ENCODE measurements around the gene RGS4.

The RGS4 gene

DNA sequence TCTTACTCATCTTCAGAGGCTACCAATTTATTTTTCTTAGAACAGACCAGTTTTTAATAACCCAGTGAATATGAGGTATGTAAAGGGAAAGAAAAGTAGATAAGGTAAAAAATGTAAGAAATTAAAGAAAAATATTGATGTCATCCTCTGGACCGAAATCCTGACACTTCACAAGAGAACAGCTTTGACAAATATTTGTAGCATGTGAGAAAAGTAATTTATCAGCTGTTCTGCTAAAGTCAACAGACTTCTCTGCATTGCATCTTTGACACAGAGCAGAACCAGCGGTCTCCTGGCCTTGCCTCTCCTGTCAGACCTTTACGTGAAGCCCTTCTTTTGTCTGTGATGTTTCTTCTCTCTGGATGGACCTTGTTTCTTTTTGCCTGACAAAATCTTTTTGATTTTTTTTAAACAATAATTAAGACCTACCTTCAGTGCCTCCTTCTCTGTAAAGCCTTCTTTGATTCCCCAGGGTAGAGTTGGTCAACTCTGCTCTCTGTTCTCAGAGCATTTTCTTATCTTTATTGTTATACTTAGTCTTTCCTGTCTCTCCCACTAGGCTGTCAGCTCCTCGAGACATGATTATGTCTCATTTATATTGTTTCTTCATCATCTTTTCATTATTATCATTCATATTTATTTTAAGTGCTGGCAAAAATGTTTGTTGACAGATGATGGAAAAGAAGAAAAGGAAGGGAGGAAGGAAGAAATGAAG is 35.4 kb downstream of the RGS4 start:
- DNase-seq (ENCODE audit: low spot score): no peak

DNA sequence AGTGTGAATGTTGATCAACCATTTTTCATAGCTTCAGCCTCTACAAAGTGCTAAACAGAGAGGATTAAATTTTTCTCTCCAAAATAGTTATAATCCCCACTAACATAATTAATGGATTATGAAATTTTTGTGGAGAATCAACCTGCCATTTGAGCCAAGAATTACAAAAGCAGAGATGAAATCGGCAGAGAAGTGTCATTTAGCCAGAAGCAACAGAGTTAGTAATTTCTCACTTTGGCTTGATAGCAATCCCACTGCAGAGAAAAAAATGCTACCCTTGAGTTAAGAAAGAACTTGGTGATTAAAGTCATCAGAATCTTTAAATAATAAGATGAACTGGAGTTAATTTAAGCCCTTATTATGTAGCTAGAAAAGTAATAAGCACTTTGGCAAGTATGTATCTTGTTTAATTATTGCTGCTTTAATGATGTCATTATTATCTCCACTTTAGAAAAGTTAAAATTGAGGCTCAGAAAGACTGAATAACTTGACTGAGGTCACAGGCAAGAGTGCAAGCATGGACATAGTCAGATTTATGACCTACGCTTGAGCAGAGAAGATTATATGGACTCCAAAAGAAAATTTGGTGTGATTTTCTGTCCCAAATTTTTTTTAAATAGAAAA is 37.3 kb downstream of the RGS4 start:
- DNase-seq (ENCODE audit: low spot score): no peak

DNA sequence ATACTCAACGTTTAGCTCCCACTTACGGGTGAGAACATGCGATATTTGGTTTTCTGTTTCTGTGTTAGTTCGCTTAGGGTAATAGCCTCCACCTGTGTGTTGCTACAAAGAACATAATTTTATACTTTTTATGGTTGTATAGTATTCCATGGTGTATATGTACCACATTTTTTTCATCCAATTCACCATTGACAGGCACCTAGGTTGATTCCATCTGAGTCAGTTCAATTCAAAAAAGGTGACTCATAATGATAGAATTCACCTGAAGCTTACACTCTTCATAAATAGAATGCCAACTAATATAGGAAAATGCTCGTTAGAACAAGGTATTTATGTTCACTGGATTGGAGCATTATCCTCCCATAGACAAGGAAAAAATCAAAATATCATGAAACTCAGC is 38.5 kb downstream of the RGS4 start:
- no peak for DNase-seq (ENCODE audit: low spot score)

DNA sequence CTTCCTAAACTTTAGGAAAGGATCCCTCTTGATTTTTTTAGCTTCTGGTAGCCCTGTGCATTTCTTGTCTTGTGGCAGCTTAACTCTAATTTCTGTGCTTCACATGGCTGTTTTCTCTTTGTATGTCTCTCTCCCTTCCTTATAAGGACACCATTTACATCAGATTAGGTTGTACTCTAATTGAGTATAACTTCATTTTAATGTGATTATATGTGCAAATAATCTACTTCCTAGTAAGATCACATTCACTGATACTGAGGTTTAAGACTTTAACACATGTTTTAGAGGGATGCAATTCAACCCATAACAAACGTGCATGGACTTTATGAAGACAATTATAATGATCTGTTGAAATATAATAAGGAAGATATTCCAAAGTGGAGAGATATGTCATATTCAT is 46.7 kb downstream of the RGS4 start:
- DNase-seq (ENCODE audit: low spot score): no peak

DNA sequence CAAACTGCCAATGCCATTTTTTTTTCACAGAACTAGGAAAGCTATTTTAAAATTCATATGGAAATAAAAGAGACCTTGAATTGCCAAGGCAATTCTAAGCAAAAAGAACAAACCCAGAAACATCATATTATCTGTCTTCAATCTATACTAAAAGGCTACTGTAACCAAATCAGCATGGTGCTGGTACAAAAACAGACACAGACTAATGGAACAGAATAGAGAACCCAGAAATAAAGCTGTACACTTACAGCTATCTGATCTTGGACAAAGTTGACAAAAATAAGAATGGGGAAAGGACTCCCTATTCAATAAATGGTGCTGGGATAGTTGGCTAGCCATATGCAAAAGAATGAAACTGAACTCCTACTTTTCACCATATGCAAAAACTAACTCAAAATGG is 50.5 kb downstream of the RGS4 start:
- DNase-seq (ENCODE audit: low spot score): no peak

DNA sequence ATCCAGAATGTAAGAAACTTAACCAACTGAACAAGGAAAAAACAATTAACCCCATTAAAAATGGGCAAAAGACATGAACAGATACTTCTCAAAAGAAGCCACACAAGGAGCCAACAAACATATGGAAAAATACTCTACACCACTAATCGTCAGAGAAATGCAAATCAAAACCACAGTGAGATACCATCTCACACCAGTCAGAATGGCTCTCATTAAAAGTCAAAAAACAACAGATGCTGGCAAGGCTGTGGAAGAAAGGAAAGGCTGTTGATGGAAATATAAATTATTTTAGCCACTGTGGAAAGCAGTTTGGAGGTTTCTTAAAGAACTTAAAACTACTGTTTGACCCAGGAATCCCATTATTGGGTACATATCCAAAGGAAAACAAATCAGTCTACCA is 51.2 kb downstream of the RGS4 start:
- DNase-seq (ENCODE audit: low spot score): no peak

DNA sequence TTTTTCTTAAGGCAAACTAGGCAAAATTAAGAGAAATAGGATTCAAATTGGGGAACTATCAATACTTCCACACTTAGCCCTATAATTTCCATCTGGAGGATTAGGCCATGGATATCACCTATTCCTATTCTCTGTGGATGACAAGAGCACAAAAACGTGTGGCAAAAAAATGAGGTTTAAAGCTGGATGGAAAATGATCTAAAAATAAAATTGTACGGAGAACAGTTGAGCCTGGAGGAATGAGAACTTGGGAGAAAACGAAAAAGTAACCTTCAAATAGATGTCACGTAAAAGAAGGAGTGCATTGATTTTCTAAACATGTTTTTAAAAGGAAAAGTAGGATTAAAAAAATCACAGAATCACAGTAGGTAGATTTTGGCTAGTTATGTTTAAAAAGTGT is 55.7 kb downstream of the RGS4 start:
- DNase-seq (ENCODE audit: low spot score): no peak
